RCC 7860 (cell line): ENCODE measurements around the gene DLL1.

Experiments used
- DNase-seq: peaks from one replicate; pipeline ENCODE4 v3.0.0-alpha.2; 2015; ENCODE audit warnings: low spot score
- FAIRE-seq: peaks from 2 replicates; lab custom pipeline; 2012; peaks lifted over from hg19 to GRCh38; lab: Jason Lieb, UNC

Gene DLL1

GRCh38 chr6:170234419-170234818 lies 56.5 kb downstream of the DLL1 start:
- no peak for FAIRE-seq
- no peak for DNase-seq

- FAIRE-seq (no peak), DNase-seq (no peak)
Observed at GRCh38 chr6:170233286-170234205, 57.3 kb downstream of the DLL1 start.
